ENCODE measurements around the gene CAND1.

GRCh38 chr12:67279637-67280036 is 10.5 kb downstream of the CAND1 start:
- no peak for TF ChIP-seq POLR2A (IDR thresholded peaks at IDR 0.05; ENCODE audit: low read depth, low read length)
- TF ChIP-seq POLR2AphosphoS5 (IDR thresholded peaks at IDR 0.05; ENCODE audit: low read depth, low read length), result no peak
- no peak for TF ChIP-seq TAF1 (IDR thresholded peaks at IDR 0.05; ENCODE audit: borderline replicate concordance, low read depth, low read length)

Data from GM12892 (cell line).